ENCODE measurements around the gene FAM180A. TPM values are rescaled to one million over a fixed set of nuclear protein-coding genes. Genes with fewer than 3 reads are reported as not detected.

Gene FAM180A
- total RNA-seq, 1 experiment from 2014 or later = not detected

GRCh38 chr7:135684136-135684535, 64.5 kb downstream of the FAM180A start:
- DNase-seq (ENCODE audit: low spot score) = no peak

GRCh38 chr7:135683609-135684008, 65.0 kb downstream of the FAM180A start:
- no peak for DNase-seq (ENCODE audit: low spot score)

GRCh38 chr7:135682191-135682590, 66.4 kb downstream of the FAM180A start:
- no peak for DNase-seq (ENCODE audit: low spot score)

GRCh38 chr7:135681762-135682161, 66.9 kb downstream of the FAM180A start:
- no peak for DNase-seq (ENCODE audit: low spot score)

Other genes with a start within 250 kb of the FAM180A start
- 8.5 and 11.3 TPM in 2 replicates for gene CNOT4, start 238.7 kb downstream of the FAM180A start, total RNA-seq (2014; rRNA removed; shearing (Covaris generic))
- gene NUP205, start 190.9 kb downstream of the FAM180A start, total RNA-seq (2014; rRNA removed; shearing (Covaris generic)) = 78.7 and 85.5 TPM in 2 replicates
- 2.9 and 3.3 TPM in 2 replicates for gene STMP1, start 86.3 kb downstream of the FAM180A start, total RNA-seq (2014; rRNA removed; shearing (Covaris generic))
- not detected in 2 replicates for gene SLC13A4, start 20.6 kb downstream of the FAM180A start, total RNA-seq (2014; rRNA removed; shearing (Covaris generic))
- gene MTPN, start 228.5 kb upstream of the FAM180A start, total RNA-seq (2014; rRNA removed; shearing (Covaris generic)) = 67.9 and 74.3 TPM in 2 replicates